HG02840 (cell line): ENCODE data around the gene OLA1.

Experiments used
- ATAC-seq: cut with Tn5 transposase; IDR thresholded peaks from one replicate; pipeline ENCODE4 v1.9.1; 2021; ENCODE audit warnings: mild to moderate bottlenecking, moderate library complexity, moderate number of reproducible peaks; ENCODE audit not compliant: unreplicated experiment, low FRiP score

OLA1 gene

GRCh38 chr2:174125090-174125489 is 123.2 kb downstream of the OLA1 start:
- no peak for ATAC-seq

GRCh38 chr2:174124181-174124580 is 124.2 kb downstream of the OLA1 start:
- no peak for ATAC-seq

GRCh38 chr2:174122185-174122584 is 126.1 kb downstream of the OLA1 start:
- no peak for ATAC-seq

GRCh38 chr2:174121612-174122011 is 126.7 kb downstream of the OLA1 start:
- no peak for ATAC-seq

- ATAC-seq, result no peak
Measured at GRCh38 chr2:174121175-174121574, 127.2 kb downstream of the OLA1 start.

- no peak for ATAC-seq
Measured at GRCh38 chr2:174120346-174120745, 128.0 kb downstream of the OLA1 start.

GRCh38 chr2:174117951-174118930 is 130.1 kb downstream of the OLA1 start:
- ATAC-seq, result no peak

- ATAC-seq, result no peak
Measured at GRCh38 chr2:174112073-174112472, 136.3 kb downstream of the OLA1 start.

- no peak for ATAC-seq
Measured at GRCh38 chr2:174108579-174108978, 139.8 kb downstream of the OLA1 start.

GRCh38 chr2:174106736-174107135 is 141.6 kb downstream of the OLA1 start:
- ATAC-seq, result no peak

GRCh38 chr2:174094542-174094941 is 153.8 kb downstream of the OLA1 start:
- ATAC-seq, result no peak

GRCh38 chr2:174090476-174090875 is 157.9 kb downstream of the OLA1 start:
- no peak for ATAC-seq

- no peak for ATAC-seq
Measured at GRCh38 chr2:174088706-174089460, 159.4 kb downstream of the OLA1 start.

- ATAC-seq, result no peak
Measured at GRCh38 chr2:174086708-174087107, 161.6 kb downstream of the OLA1 start.

- ATAC-seq, result no peak
Measured at GRCh38 chr2:174085781-174086180, 162.6 kb downstream of the OLA1 start.

- no peak for ATAC-seq
Measured at GRCh38 chr2:174083843-174084458, 164.4 kb downstream of the OLA1 start.

- ATAC-seq, result no peak
Measured at GRCh38 chr2:174080672-174081121, 167.6 kb downstream of the OLA1 start.

- ATAC-seq, result no peak
Measured at GRCh38 chr2:174078275-174078674, 170.1 kb downstream of the OLA1 start.

- no peak for ATAC-seq
Measured at GRCh38 chr2:174076975-174077374, 171.4 kb downstream of the OLA1 start.

GRCh38 chr2:174076040-174076439 is 172.3 kb downstream of the OLA1 start:
- no peak for ATAC-seq

- no peak for ATAC-seq
Measured at GRCh38 chr2:174074831-174075230, 173.5 kb downstream of the OLA1 start.
